ENCODE measurements around the gene DOLK. TPM values are rescaled to one million over a fixed set of nuclear protein-coding genes. Genes with fewer than 3 reads are reported as not detected.

The DOLK gene
- total RNA-seq, 1 experiment from 2014 or later, result 20.1 TPM

GRCh38 chr9:128987805-128988204 is 40.4 kb upstream of the DOLK start:
- no peak for DNase-seq
- no peak overlapping the region for H3K14ac ChIP-seq (ENCODE audit: insufficient read depth, low read length)
- H2BK15ac ChIP-seq (ENCODE audit: low read depth, low read length), result no peak overlapping the region
- H3K4me1 Mint-ChIP-seq, result no peaks in the 10 kb centered on the region
- no peaks in the 10 kb centered on the region for H3K79me1 ChIP-seq (ENCODE audit: insufficient read depth, low read depth, low read length, poor library complexity, severe bottlenecking)
- no peak overlapping the region for H2BK12ac ChIP-seq (ENCODE audit: insufficient read length, low read depth, low read length)
- no peak overlapping the region for H3K9ac ChIP-seq (ENCODE audit: extremely low read depth, insufficient read length, low read length)
- H3K23me2 ChIP-seq (ENCODE audit: insufficient read length, low read depth, low read length, poor library complexity, severe bottlenecking), result no peaks in the 10 kb centered on the region
- H3K4me3 Mint-ChIP-seq, result no peak overlapping the region
- TF ChIP-seq CTCF (conservative IDR thresholded peaks at IDR 0.05), result no peak
- H3T11ph ChIP-seq (ENCODE audit: low read length), result no peak overlapping the region
- no peaks in the 10 kb centered on the region for H3K9me3 ChIP-seq (ENCODE audit: control insufficient read depth, low read depth, low read length)
- no peaks in the 10 kb centered on the region for H3K27me3 ChIP-seq (ENCODE audit: insufficient read depth, low read length)
- H3K36me3 Mint-ChIP-seq (ENCODE audit: insufficient read depth in 1 of 3, low read depth in 3 of 3), result peaks cover 31 to 76% (median 68%) of the 10 kb centered on the region in 3 experiments; a peak in 6 of 7 replicates
- no peak overlapping the region for H2BK20ac ChIP-seq (ENCODE audit: low read depth, low read length, poor library complexity, severe bottlenecking)
- H3K4ac ChIP-seq (ENCODE audit: low read depth, low read length), result no peak overlapping the region
- H4K8ac ChIP-seq (replicated peaks; ENCODE audit: insufficient read length, low read depth, low read length), result no peak overlapping the region
- no peak overlapping the region for H3K27ac Mint-ChIP-seq
- no peaks in the 10 kb centered on the region for H3K9me3 Mint-ChIP-seq
- WGBS (ENCODE audit: extremely low coverage, insufficient read length, low lambda C conversion rate), result no CpG with 5 or more reads among the region's 5 CpGs
- H3K79me2 ChIP-seq (ENCODE audit: insufficient read depth, low read length), result no peaks in the 10 kb centered on the region
- no peak overlapping the region for H3K27ac ChIP-seq (ENCODE audit: insufficient read length, low read depth, low read length)
- no peak overlapping the region for H4K5ac ChIP-seq (ENCODE audit: insufficient read length, low read depth, low read length)
- H2AFZ ChIP-seq (ENCODE audit: low read length), result no peak overlapping the region
- H4K20me1 ChIP-seq (ENCODE audit: control insufficient read depth, insufficient read depth, insufficient read length), result no peaks in the 10 kb centered on the region
- no peak overlapping the region for H4K91ac ChIP-seq (ENCODE audit: insufficient read length, low read depth, low read length)
- no peaks in the 10 kb centered on the region for H3K27me3 Mint-ChIP-seq (ENCODE audit: low read depth)
- H3K4me2 ChIP-seq (ENCODE audit: insufficient read depth, insufficient read length, low read length), result no peak overlapping the region
- no peaks in the 10 kb centered on the region for H3K4me1 ChIP-seq (ENCODE audit: insufficient read depth, low read length)
- no peak overlapping the region for H2BK5ac ChIP-seq (ENCODE audit: insufficient read length, low read length)
- no peak overlapping the region for H2BK120ac ChIP-seq (ENCODE audit: low read depth, low read length, poor library complexity, severe bottlenecking)
- H3K18ac ChIP-seq (ENCODE audit: insufficient read length, low read depth, low read length), result no peak overlapping the region
- H3K56ac ChIP-seq (ENCODE audit: insufficient read length, low read depth, low read length), result no peak overlapping the region
- no peak overlapping the region for H2AK5ac ChIP-seq (ENCODE audit: insufficient read length, low read length)
- H3K23ac ChIP-seq (ENCODE audit: insufficient read length, low read depth, low read length), result no peak overlapping the region
